Measurements from ENCODE around the gene GOLGA1.
"Not testable (repeated sequence)": the region's sequence is repeated elsewhere in the genome, so short reads cannot be mapped to it uniquely, and the experiment has no call there.

Gene GOLGA1

GRCh38 chr9:124960409-124960752 lies 19.5 kb upstream of the GOLGA1 start:
- FAIRE-seq = no peak
- no peak for DNase-seq (ENCODE audit: insufficient read length)
- TF ChIP-seq POLR2AphosphoS5 (IDR thresholded peaks at IDR 0.05; ENCODE audit: low read depth, low read length) (no peak), POLR2A (IDR thresholded peaks at IDR 0.05; ENCODE audit: low read depth, low read length) (no peak), TAF1 (IDR thresholded peaks at IDR 0.05; ENCODE audit: borderline replicate concordance, low read depth, low read length) (no peak)

DNA sequence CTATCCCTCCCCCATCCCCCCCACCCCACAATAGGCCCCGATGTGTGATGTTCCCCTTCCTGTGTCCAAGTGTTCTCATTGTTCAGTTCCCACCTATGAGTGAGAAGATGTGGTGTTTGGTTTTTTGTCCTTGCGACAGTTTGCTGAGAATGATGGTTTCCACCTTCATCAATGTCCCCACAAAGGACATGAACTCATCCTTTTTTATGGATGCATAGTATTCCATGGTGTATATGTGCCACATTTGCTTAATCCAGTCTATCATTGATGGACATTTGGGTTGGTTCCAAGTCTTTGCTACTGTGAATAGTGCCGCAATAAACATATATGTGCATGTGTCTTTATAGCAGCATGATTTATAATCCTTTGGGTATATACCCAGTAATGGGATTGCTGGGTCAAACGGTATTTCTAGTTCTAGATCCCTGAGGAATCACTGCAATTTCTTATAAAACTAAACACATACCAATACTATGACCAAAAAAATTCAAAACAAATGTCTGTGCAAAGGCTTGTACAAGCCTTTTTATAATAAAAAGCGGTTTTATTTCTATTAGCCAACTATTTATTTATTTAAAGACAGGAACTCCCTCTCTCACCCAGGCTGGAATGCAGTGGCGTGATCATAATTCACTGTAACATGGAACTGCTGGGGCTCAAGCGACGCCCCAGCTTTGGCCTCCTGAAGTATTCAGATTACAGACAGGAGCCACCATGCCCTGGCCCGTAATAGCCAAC lies 19.0 kb upstream of the GOLGA1 start:
- DNase-seq (ENCODE audit: insufficient read length); FAIRE-seq: not testable (repeated sequence)

- FAIRE-seq = no peak
- DNase-seq (ENCODE audit: insufficient read length) = no peak
- TF ChIP-seq POLR2A (IDR thresholded peaks at IDR 0.05; ENCODE audit: low read depth, low read length) = no peak
- no peak for TF ChIP-seq POLR2AphosphoS5 (IDR thresholded peaks at IDR 0.05; ENCODE audit: low read depth, low read length)
- no peak for TF ChIP-seq TAF1 (IDR thresholded peaks at IDR 0.05; ENCODE audit: borderline replicate concordance, low read depth, low read length)
Measured at GRCh38 chr9:124954255-124954654, 13.4 kb upstream of the GOLGA1 start.

GRCh38 chr9:124950050-124950718 lies 9.3 kb upstream of the GOLGA1 start:
- TF ChIP-seq POLR2AphosphoS5 (IDR thresholded peaks at IDR 0.05; ENCODE audit: low read depth, low read length) (no peak), TAF1 (IDR thresholded peaks at IDR 0.05; ENCODE audit: borderline replicate concordance, low read depth, low read length) (no peak), POLR2A (IDR thresholded peaks at IDR 0.05; ENCODE audit: low read depth, low read length) (no peak)

GRCh38 chr9:124949387-124949786 lies 8.5 kb upstream of the GOLGA1 start:
- FAIRE-seq (no peak), DNase-seq (ENCODE audit: insufficient read length) (no peak)
- TF ChIP-seq TAF1 (IDR thresholded peaks at IDR 0.05; ENCODE audit: borderline replicate concordance, low read depth, low read length) (no peak), POLR2AphosphoS5 (IDR thresholded peaks at IDR 0.05; ENCODE audit: low read depth, low read length) (no peak), POLR2A (IDR thresholded peaks at IDR 0.05; ENCODE audit: low read depth, low read length) (no peak)

More at GRCh38 chr9:124950050-124950718, 9.3 kb upstream of the GOLGA1 start:
- FAIRE-seq = peak; percentile 75
- DNase-seq (ENCODE audit: insufficient read length) = no peak

DNA sequence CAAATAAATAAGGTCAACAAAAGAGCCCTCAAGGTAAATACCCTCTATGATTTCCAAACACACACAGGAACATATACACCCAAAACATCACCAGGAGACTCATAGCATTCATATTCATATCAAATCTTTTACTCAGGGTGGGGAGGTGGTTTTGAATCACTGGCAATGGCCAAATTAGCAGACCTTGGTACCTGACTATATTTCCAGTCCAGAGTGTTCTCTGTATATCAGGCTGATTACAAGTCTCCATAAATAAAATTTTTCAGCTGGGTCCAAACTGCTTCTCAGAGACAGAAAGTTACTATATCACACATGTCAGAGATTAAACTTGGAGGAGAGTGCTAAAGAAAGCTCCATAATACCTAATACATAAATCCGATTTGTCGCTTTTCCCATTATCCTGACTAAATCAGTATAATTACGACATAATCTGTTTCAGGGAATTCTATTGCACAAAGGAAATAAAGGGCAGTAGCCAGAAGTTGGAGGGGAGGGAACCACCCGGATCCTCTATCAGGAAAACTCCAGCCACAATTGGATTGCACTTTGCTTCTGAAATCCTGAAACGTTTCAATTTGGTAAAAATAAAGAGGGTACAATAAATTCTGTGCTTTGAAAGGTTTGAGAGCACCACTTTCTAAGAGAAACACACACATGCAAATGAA lies 7.0 kb upstream of the GOLGA1 start:
- TF ChIP-seq POLR2AphosphoS5 (IDR thresholded peaks at IDR 0.05; ENCODE audit: low read depth, low read length) (no peak), POLR2A (IDR thresholded peaks at IDR 0.05; ENCODE audit: low read depth, low read length) (no peak)
- DNase-seq (ENCODE audit: insufficient read length) = no peak
- no peak for FAIRE-seq

GRCh38 chr9:124946167-124946566 lies 5.3 kb upstream of the GOLGA1 start:
- no peak for DNase-seq (ENCODE audit: insufficient read length)
- FAIRE-seq = no peak
- no peak for TF ChIP-seq POLR2A (IDR thresholded peaks at IDR 0.05; ENCODE audit: low read depth, low read length)
- TF ChIP-seq POLR2AphosphoS5 (IDR thresholded peaks at IDR 0.05; ENCODE audit: low read depth, low read length) = no peak
- no peak for TF ChIP-seq TAF1 (IDR thresholded peaks at IDR 0.05; ENCODE audit: borderline replicate concordance, low read depth, low read length)

DNA sequence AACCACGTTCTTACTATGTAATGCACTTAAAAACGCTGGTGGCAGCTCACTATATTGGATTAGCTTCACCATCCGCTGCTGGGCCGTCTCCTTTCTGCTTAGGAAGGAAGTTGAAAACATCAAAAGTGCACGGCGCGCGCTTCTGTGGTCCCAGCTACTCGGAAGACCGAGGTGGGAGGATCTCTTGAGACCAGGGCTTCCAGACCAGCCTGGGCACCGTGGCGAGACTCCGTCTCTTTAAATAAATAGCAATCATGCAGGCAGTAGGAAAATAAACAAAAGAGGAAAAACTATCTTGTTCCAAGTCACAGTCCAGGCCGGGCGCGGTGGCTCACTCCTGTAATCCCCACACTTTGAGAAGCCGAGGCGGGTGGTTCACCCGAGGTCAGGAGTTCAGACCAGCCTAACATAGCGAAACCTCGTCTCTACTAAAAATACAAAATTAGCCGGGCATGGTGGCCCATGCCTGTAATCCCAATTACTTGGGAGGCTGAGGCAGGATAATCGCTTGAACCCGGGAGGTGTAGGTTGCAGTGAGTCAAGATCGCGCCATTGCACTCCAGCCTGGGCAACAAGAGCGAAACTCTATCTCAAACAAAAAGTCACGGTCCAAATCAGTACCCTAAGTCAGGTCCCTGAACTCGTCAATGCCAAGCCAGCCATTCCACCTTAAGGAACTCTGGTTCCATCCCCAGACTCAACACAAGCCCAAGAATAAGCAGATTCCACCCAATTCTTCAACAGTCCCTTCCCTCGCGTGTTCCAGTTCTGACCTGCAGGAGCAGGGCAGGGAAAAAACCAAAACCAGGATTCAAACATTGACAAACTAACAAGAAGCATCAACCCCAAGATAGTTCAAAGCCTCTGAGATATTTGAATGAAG lies 1.0 kb upstream of the GOLGA1 start:
- DNase-seq (ENCODE audit: insufficient read length) = no peak
- peak; percentile 53 for FAIRE-seq
- no peak for TF ChIP-seq POLR2A (IDR thresholded peaks at IDR 0.05; ENCODE audit: low read depth, low read length)
- no peak for TF ChIP-seq TAF1 (IDR thresholded peaks at IDR 0.05; ENCODE audit: borderline replicate concordance, low read depth, low read length)
- TF ChIP-seq POLR2AphosphoS5 (IDR thresholded peaks at IDR 0.05; ENCODE audit: low read depth, low read length) = no peak

GRCh38 chr9:124940521-124940893 lies 376 bp downstream of the GOLGA1 start:
- DNase-seq (ENCODE audit: insufficient read length) (no peak), FAIRE-seq (no peak)
- TF ChIP-seq POLR2AphosphoS5 (IDR thresholded peaks at IDR 0.05; ENCODE audit: low read depth, low read length) = no peak
- no peak for TF ChIP-seq TAF1 (IDR thresholded peaks at IDR 0.05; ENCODE audit: borderline replicate concordance, low read depth, low read length)
- no peak for TF ChIP-seq POLR2A (IDR thresholded peaks at IDR 0.05; ENCODE audit: low read depth, low read length)

GRCh38 chr9:124939944-124940343 lies 939 bp downstream of the GOLGA1 start:
- DNase-seq (ENCODE audit: insufficient read length) = no peak
- no peak for FAIRE-seq
- TF ChIP-seq TAF1 (IDR thresholded peaks at IDR 0.05; ENCODE audit: borderline replicate concordance, low read depth, low read length) = no peak
- no peak for TF ChIP-seq POLR2AphosphoS5 (IDR thresholded peaks at IDR 0.05; ENCODE audit: low read depth, low read length)
- no peak for TF ChIP-seq POLR2A (IDR thresholded peaks at IDR 0.05; ENCODE audit: low read depth, low read length)

- DNase-seq (ENCODE audit: insufficient read length) (no peak), FAIRE-seq (peak; percentile 74)
- no peak for TF ChIP-seq POLR2AphosphoS5 (IDR thresholded peaks at IDR 0.05; ENCODE audit: low read depth, low read length)
- TF ChIP-seq POLR2A (IDR thresholded peaks at IDR 0.05; ENCODE audit: low read depth, low read length) = no peak
- no peak for TF ChIP-seq TAF1 (IDR thresholded peaks at IDR 0.05; ENCODE audit: borderline replicate concordance, low read depth, low read length)
Measured at GRCh38 chr9:124934290-124934689, 6.6 kb downstream of the GOLGA1 start.

Measured in GM12892 (cell line).